ENCODE results near the gene ZDHHC6.

DNA sequence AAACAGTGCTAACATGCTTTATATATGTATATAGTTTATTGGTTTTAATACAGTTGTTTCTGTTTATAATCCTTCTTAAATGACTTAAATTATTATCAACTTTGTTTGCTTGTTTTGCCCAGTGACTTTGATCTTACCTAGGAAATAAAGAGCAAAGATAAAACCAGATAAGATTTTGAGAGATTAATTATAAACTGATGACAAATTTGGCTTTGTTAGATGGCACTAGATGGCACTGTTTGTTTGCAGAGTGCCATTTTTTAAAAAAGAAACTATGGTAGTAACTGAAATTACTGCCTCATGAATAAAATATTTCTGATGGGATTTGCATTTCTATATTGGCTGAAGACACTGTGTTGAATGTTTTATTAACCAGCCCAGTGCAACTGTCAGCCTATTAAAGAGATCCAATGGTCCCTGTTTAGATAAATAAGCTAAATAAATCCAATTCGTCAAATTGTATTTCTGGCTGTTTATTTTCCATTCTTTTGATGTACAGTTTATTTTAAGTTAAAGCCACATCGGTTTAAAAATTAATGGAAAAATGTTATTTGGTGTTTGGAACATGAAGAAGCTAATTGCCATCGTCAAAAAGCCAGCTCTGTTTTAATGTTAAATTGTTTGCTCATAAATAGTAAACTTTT is 29.0 kb upstream of the ZDHHC6 start:
- TF ChIP-seq, protein P1, sequence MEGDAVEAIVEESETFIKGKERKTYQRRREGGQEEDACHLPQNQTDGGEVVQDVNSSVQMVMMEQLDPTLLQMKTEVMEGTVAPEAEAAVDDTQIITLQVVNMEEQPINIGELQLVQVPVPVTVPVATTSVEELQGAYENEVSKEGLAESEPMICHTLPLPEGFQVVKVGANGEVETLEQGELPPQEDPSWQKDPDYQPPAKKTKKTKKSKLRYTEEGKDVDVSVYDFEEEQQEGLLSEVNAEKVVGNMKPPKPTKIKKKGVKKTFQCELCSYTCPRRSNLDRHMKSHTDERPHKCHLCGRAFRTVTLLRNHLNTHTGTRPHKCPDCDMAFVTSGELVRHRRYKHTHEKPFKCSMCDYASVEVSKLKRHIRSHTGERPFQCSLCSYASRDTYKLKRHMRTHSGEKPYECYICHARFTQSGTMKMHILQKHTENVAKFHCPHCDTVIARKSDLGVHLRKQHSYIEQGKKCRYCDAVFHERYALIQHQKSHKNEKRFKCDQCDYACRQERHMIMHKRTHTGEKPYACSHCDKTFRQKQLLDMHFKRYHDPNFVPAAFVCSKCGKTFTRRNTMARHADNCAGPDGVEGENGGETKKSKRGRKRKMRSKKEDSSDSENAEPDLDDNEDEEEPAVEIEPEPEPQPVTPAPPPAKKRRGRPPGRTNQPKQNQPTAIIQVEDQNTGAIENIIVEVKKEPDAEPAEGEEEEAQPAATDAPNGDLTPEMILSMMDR (IDR thresholded peaks at IDR 0.05; ENCODE audit: control extremely low read depth in 1 of 3, insufficient read depth in 1 of 3, low read depth in 1 of 3, low read length in 3 of 3) = peak in 1 of 3 experiments; percentile 22; a peak in 2 of 4 replicates
- TF ChIP-seq RAD21 (IDR thresholded peaks at IDR 0.05 in 1 of 2, conservative IDR thresholded peaks at IDR 0.05 in 1 of 2; ENCODE audit: low read depth in 2 of 2, low read length in 2 of 2) (peak; percentile 45 to 61), EZH2 (IDR thresholded peaks at IDR 0.05; ENCODE audit: low read depth, low read length, severe bottlenecking) (no peak), JUND (IDR thresholded peaks at IDR 0.05; ENCODE audit: low read length) (no peak), CEBPB (IDR thresholded peaks at IDR 0.05; ENCODE audit: low read depth, low read length) (no peak), TEAD4 (IDR thresholded peaks at IDR 0.05; ENCODE audit: low read depth, low read length) (no peak), POLR2AphosphoS5 (IDR thresholded peaks at IDR 0.05; ENCODE audit: low read depth, low read length) (no peak), SRF (IDR thresholded peaks at IDR 0.05; ENCODE audit: low read depth, low read length) (no peak), TAF1 (IDR thresholded peaks at IDR 0.05; ENCODE audit: low read depth, low read length) (no peak), ZNF274 (IDR thresholded peaks at IDR 0.05; ENCODE audit: borderline replicate concordance, extremely low read depth, low read length) (no peak), POLR2A (IDR thresholded peaks at IDR 0.05; ENCODE audit: control extremely low read depth in 1 of 2, low read depth in 2 of 2, low read length in 2 of 2) (no peak)

Measured in H1 (cell line).